GM12878 (cell line): Measurements from ENCODE around the gene TSPAN16. TPM values are rescaled to one million over a fixed set of nuclear protein-coding genes. Genes with fewer than 3 reads are reported as not detected.

Experiments used
- ATAC-seq: fragments of 200-7000 bp; cut with Tn5 transposase; 3 replicates; pipeline ENCODE4 v1.9.1; 2020; ENCODE audit warnings: mild to moderate bottlenecking, moderate library complexity
- BruUV-seq: library from RNA; stranded (reverse); fragments of 400-500 nt; replicated peaks from 2 replicates; lab custom pipeline; 2021; lab: Mats Ljungman, UMichigan
- CTCF ChIA-PET: fragments of 300-600 bp; sonication (Branson Sonifier 250); formaldehyde crosslinking; extraction: SDS; loops from one replicate; lab custom pipeline; 2021; ENCODE audit warnings: inconsistent platforms; lab: Yijun Ruan, JAX
- POLR2A ChIA-PET: fragments of 350-600 bp; formaldehyde crosslinking; extraction: SDS; loops from one replicate; lab custom pipeline; 2021; ENCODE audit warnings: inconsistent platforms; lab: Charles Lee
- RAD21 ChIA-PET: fragments of 300-600 bp; sonication (Branson Sonifier 250); formaldehyde crosslinking; loops from one replicate; lab custom pipeline; 2023; ENCODE audit warnings: antibody characterized with exemption; ENCODE audit not compliant: unreplicated experiment; lab: Charles Lee
- SMC1A ChIA-PET: fragments of 300-600 bp; sonication (Branson Sonifier 250); formaldehyde crosslinking; loops from one replicate; lab custom pipeline; 2023; ENCODE audit not compliant: unreplicated experiment, uncharacterized antibody; lab: Charles Lee
- DNase-seq: peaks from one replicate; pipeline ENCODE4 v3.0.0-alpha.2; 2011; ENCODE audit warnings: low read depth, low spot score
- FAIRE-seq: peaks from 3 replicates; lab custom pipeline; 2011; peaks lifted over from hg19 to GRCh38; lab: Jason Lieb, UNC
- H2AFZ ChIP-seq: 2 replicates; pipeline ENCODE4 v1.6.0; 2011; ENCODE audit warnings: low read depth, low read length, control low read depth; ENCODE audit not compliant: control insufficient read depth
- H3K27ac ChIP-seq: 2 replicates; pipeline ENCODE4 v1.5.1; 2011; ENCODE audit warnings: control low read depth; ENCODE audit not compliant: control insufficient read depth, insufficient read depth
- H3K27me3 ChIP-seq, 2 experiments: replicated peaks in 1 of 2; 2 replicates each; pipeline versions ENCODE4 v1.6.0 to v1.6.1; 2011; ENCODE audit warnings: low read length in 1 of 2; ENCODE audit not compliant: control insufficient read depth in 2 of 2, insufficient read depth in 2 of 2
- H3K36me3 ChIP-seq, 2 experiments: 2 replicates each; pipeline ENCODE4 v1.5.1; 2011; ENCODE audit warnings: low read length in 1 of 2; ENCODE audit not compliant: control insufficient read depth in 2 of 2, insufficient read depth in 2 of 2
- H3K4me1 ChIP-seq: 2 replicates; pipeline ENCODE4 v1.6.1; 2011; ENCODE audit warnings: mild to moderate bottlenecking, low read length, moderate library complexity, mixed read lengths; ENCODE audit not compliant: control insufficient read depth, insufficient read depth
- H3K4me2 ChIP-seq: 2 replicates; pipeline ENCODE4 v1.6.0; 2011; ENCODE audit warnings: control low read depth; ENCODE audit not compliant: control insufficient read depth, insufficient read depth
- H3K4me3 ChIP-seq: fragments of 200-600 bp; sonication (generic); 2 replicates; pipeline ENCODE4 v1.5.1; 2016
- H3K79me2 ChIP-seq: 2 replicates; pipeline ENCODE4 v1.6.0; 2011; ENCODE audit warnings: low read length; ENCODE audit not compliant: control insufficient read depth, insufficient read depth
- H3K9ac ChIP-seq: 2 replicates; pipeline ENCODE4 v1.8.0; 2011; ENCODE audit warnings: low read length, control low read depth, mixed read lengths; ENCODE audit not compliant: control insufficient read depth, insufficient read depth
- H3K9me3 ChIP-seq: replicated peaks from 3 replicates; pipeline ENCODE4 v1.5.1; 2011; ENCODE audit warnings: mild to moderate bottlenecking, low read length; ENCODE audit not compliant: control insufficient read depth, insufficient read depth
- H4K20me1 ChIP-seq: 2 replicates; pipeline ENCODE4 v1.6.0; 2011; ENCODE audit not compliant: control insufficient read depth, insufficient read depth
- CTCF ChIP-seq, 3 experiments: IDR thresholded peaks in 2 of 3; conservative IDR thresholded peaks in 1 of 3; 2 replicates each; pipeline ENCODE4 v1.5.1; 2011; ENCODE audit warnings: low read depth in 3 of 3, low read length in 3 of 3, mild to moderate bottlenecking in 3 of 3, control low read depth in 2 of 3, moderate library complexity in 2 of 3, inconsistent platforms in 1 of 3, mixed read lengths in 1 of 3; ENCODE audit not compliant: control insufficient read depth in 2 of 3, insufficient read depth in 1 of 3; ENCODE audit errors: extremely low read depth in 1 of 3
- EED ChIP-seq: sonication (generic); IDR thresholded peaks from 2 replicates; pipeline ENCODE4 v1.6.1; 2016; ENCODE audit warnings: antibody characterized with exemption, low read depth
- NFYB ChIP-seq: IDR thresholded peaks from 2 replicates; pipeline ENCODE4 v1.6.1; 2011; ENCODE audit warnings: low read depth, mild to moderate bottlenecking, low read length, improper control_type of control experiment, moderate library complexity; ENCODE audit not compliant: insufficient read depth
- POU2F2 ChIP-seq: IDR thresholded peaks from 3 replicates; pipeline ENCODE4 v1.6.1; 2011; ENCODE audit warnings: low read depth, mild to moderate bottlenecking, low read length, borderline replicate concordance
- RCOR1 ChIP-seq: conservative IDR thresholded peaks from 2 replicates; pipeline ENCODE4 v1.6.1; 2012; ENCODE audit warnings: low read depth, low read length, improper control_type of control experiment
- SIN3A ChIP-seq: IDR thresholded peaks from 2 replicates; pipeline ENCODE4 v1.6.1; 2012; ENCODE audit warnings: low read depth, low read length, improper control_type of control experiment
- ZBTB4 ChIP-seq: fragments of 450-650 bp; formaldehyde crosslinking; IDR thresholded peaks from 2 replicates; pipeline ENCODE4 v1.4.0; 2022; ENCODE audit warnings: mild to moderate bottlenecking, moderate library complexity
- ZNF207 ChIP-seq: fragments of 450-650 bp; IDR thresholded peaks from 2 replicates; pipeline ENCODE4 v1.6.1; 2014; ENCODE audit warnings: antibody characterized with exemption, mild to moderate bottlenecking, borderline replicate concordance
- WGBS: methylation state at CpG from one replicate; pipeline ENCODE4 v1.1.6; 2016; ENCODE audit warnings: low lambda C conversion rate; ENCODE audit not compliant: insufficient replicate concordance, insufficient coverage; ENCODE audit errors: missing lambda C conversion rate; 5-methylcytosine and 5-hydroxymethylcytosine counted together
- in situ Hi-C: fragments of 300-500 bp; cut with MboI; formaldehyde crosslinking; loops from 9 replicates; pipeline ENCODE4 v1.14.3; 2018; ENCODE audit warnings: mixed read lengths
- intact Hi-C: fragments of 100-400 bp; cut with micrococcal nuclease; formaldehyde crosslinking; loops from one replicate; pipeline ENCODE4 v1.14.2; 2022; ENCODE audit not compliant: unreplicated experiment
- polyA plus RNA-seq, 11 experiments: library from polyadenylated mRNA; depleted of rRNA in 4 of 11; unstranded in 6 of 11; stranded (reverse) in 5 of 11; fragments of >200 nt; fragmentation: Nextera tagmentation in 4 of 11; fragmentation: Illumina TruSeq in 1 of 11; extraction: Ambion mirVana in 4 of 11; extraction: Trizol in 1 of 11; gene quantifications; 1 replicate in 1 of 11; 2 replicates in 10 of 11; pipeline versions ENCODE4 v1.2.1 to v1.2.3, GENCODE V29; 2011 to 2016; ENCODE audit warnings: inconsistent platforms in 2 of 11, missing spikeins in 2 of 11, low read depth in 1 of 11
- total RNA-seq, 4 experiments: library from RNA; depleted of rRNA in 3 of 4; stranded (reverse); fragments of >200 nt in 3 of 4; fragmentation: Illumina TruSeq in 1 of 4; extraction: Trizol in 1 of 4; gene quantifications; 2 replicates each; pipeline versions ENCODE4 v1.2.1 to v1.2.3, GENCODE V29; 2013 to 2021
- TF ChIP-seq, protein P1 (sequence below): IDR thresholded peaks from 2 replicates; pipeline ENCODE4 v1.6.1; 2011; ENCODE audit warnings: mild to moderate bottlenecking, low read depth, low read length, moderate library complexity; ENCODE audit not compliant: insufficient replicate concordance
- TF ChIP-seq, protein P2 (sequence below): fragments of 450-650 bp; IDR thresholded peaks from 2 replicates; pipeline ENCODE4 v1.6.1; 2017; ENCODE audit warnings: mild to moderate bottlenecking, low read depth, inconsistent platforms; ENCODE audit not compliant: poor library complexity, severe bottlenecking
- TF ChIP-seq, protein P3 (sequence below): IDR thresholded peaks from 2 replicates; pipeline ENCODE4 v1.6.1; 2012; ENCODE audit warnings: mild to moderate bottlenecking, low read depth, low read length

Gene TSPAN16
- total and polyA plus RNA-seq, 10 of the 15 experiments (the other 5 are each of a cell fraction or from before 2014, with no cell fraction given): not detected

- no peaks in the 10 kb centered on the region for H3K27me3 ChIP-seq
- ChIA-PET POLR2A (no interaction called here), SMC1A (no interaction called here), RAD21 (no interaction called here), CTCF (interaction anchor here (1.0 kb wide), 1 partner anchor 194 kb away, joined by 4 read pairs; no protein-coding TSS in a partner anchor)
- no peak overlapping the region for H3K4me3 ChIP-seq
- in situ Hi-C loops (no loop called here), intact Hi-C loops (no loop called here)
- no peak overlapping the region for H3K9ac ChIP-seq
- FAIRE-seq (peak; percentile 61), ATAC-seq (peak; percentile 52; the same call in 1 of the 3 replicates), DNase-seq (no peak)
- no peaks in the 10 kb centered on the region for H3K9me3 ChIP-seq
- 42% methylated on average over 7 of the region's 7 CpGs for WGBS
- H3K4me1 ChIP-seq: peaks cover 4% of the 10 kb centered on the region
- H2AFZ ChIP-seq: no peak overlapping the region
- no peaks in the 10 kb centered on the region for H3K36me3 ChIP-seq
- no peak overlapping the region for H3K4me2 ChIP-seq
- no peaks in the 10 kb centered on the region for H4K20me1 ChIP-seq
- BruUV-seq: no TSS peak
- no peaks in the 10 kb centered on the region for H3K79me2 ChIP-seq
- H3K27ac ChIP-seq: no peak overlapping the region
- TF ChIP-seq, protein P1, sequence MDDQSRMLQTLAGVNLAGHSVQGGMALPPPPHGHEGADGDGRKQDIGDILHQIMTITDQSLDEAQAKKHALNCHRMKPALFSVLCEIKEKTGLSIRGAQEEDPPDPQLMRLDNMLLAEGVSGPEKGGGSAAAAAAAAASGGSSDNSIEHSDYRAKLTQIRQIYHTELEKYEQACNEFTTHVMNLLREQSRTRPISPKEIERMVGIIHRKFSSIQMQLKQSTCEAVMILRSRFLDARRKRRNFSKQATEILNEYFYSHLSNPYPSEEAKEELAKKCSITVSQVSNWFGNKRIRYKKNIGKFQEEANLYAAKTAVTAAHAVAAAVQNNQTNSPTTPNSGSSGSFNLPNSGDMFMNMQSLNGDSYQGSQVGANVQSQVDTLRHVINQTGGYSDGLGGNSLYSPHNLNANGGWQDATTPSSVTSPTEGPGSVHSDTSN: no peak
- TF ChIP-seq SIN3A (no peak), EED (no peak), CTCF (IDR thresholded peaks at IDR 0.05 in 2 of 3, conservative IDR thresholded peaks at IDR 0.05 in 1 of 3; ENCODE audit: control insufficient read depth in 2 of 3, extremely low read depth in 1 of 3, insufficient read depth in 1 of 3, low read depth in 3 of 3, low read length in 3 of 3) (peak; percentile 34 to 51 (median 38); a peak in 4 of 6 replicates), POU2F2 (no peak), NFYB (no peak), RCOR1 (no peak), ZBTB4 (no peak), ZNF207 (no peak)
- TF ChIP-seq, protein P2, sequence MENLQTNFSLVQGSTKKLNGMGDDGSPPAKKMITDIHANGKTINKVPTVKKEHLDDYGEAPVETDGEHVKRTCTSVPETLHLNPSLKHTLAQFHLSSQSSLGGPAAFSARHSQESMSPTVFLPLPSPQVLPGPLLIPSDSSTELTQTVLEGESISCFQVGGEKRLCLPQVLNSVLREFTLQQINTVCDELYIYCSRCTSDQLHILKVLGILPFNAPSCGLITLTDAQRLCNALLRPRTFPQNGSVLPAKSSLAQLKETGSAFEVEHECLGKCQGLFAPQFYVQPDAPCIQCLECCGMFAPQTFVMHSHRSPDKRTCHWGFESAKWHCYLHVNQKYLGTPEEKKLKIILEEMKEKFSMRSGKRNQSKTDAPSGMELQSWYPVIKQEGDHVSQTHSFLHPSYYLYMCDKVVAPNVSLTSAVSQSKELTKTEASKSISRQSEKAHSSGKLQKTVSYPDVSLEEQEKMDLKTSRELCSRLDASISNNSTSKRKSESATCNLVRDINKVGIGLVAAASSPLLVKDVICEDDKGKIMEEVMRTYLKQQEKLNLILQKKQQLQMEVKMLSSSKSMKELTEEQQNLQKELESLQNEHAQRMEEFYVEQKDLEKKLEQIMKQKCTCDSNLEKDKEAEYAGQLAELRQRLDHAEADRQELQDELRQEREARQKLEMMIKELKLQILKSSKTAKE: no peak
- TF ChIP-seq, protein P3, sequence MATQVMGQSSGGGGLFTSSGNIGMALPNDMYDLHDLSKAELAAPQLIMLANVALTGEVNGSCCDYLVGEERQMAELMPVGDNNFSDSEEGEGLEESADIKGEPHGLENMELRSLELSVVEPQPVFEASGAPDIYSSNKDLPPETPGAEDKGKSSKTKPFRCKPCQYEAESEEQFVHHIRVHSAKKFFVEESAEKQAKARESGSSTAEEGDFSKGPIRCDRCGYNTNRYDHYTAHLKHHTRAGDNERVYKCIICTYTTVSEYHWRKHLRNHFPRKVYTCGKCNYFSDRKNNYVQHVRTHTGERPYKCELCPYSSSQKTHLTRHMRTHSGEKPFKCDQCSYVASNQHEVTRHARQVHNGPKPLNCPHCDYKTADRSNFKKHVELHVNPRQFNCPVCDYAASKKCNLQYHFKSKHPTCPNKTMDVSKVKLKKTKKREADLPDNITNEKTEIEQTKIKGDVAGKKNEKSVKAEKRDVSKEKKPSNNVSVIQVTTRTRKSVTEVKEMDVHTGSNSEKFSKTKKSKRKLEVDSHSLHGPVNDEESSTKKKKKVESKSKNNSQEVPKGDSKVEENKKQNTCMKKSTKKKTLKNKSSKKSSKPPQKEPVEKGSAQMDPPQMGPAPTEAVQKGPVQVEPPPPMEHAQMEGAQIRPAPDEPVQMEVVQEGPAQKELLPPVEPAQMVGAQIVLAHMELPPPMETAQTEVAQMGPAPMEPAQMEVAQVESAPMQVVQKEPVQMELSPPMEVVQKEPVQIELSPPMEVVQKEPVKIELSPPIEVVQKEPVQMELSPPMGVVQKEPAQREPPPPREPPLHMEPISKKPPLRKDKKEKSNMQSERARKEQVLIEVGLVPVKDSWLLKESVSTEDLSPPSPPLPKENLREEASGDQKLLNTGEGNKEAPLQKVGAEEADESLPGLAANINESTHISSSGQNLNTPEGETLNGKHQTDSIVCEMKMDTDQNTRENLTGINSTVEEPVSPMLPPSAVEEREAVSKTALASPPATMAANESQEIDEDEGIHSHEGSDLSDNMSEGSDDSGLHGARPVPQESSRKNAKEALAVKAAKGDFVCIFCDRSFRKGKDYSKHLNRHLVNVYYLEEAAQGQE: no peak
Observed at GRCh38 chr19:11288349-11288748, 7.6 kb upstream of the TSPAN16 start.
